Stimulated activated naive CD4-positive, alpha-beta T cell (primary cell): Measurements from ENCODE around the gene KLC4.
"Not testable (repeated sequence)": the region's sequence is repeated elsewhere in the genome, so short reads cannot be mapped to it uniquely, and the experiment has no call there.

ENCODE experiments used
- DNase-seq, 6 experiments: peaks; one replicate each; lab custom pipeline; 2025; lab: John Stamatoyannopoulos, UW

The KLC4 gene

GRCh38 chr6:43093436-43094289 lies 34.2 kb downstream of the KLC4 start:
- DNase-seq: no peak

- no peak for DNase-seq
These were observed 36.5 kb downstream of the KLC4 start for GRCh38 chr6:43095939-43096338.

GRCh38 chr6:43096451-43097097 lies 37.1 kb downstream of the KLC4 start:
- no peak for DNase-seq

DNA sequence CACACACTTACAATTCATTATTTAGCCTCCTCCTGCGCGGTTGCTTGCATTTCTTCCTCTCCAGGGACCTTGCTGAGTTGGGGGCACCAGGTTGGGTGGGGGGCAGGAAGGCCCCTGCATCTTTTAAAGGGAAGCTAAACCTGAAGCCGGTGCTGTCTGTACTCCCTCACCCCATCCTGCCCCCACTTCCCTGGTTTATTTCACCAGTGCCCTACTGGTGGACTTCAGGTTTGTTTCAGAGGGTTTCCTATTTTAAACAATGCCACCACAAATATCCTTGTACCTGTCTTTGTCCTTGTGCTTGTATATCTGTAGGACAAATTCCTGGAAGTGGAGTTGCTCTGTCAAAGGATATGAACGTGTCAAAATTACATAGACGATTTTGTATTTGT lies 37.7 kb downstream of the KLC4 start:
- DNase-seq: no peak

GRCh38 chr6:43097502-43097901 lies 38.1 kb downstream of the KLC4 start:
- no peak for DNase-seq

- no peak for DNase-seq
These were observed 42.1 kb downstream of the KLC4 start for GRCh38 chr6:43101497-43101896.

DNA sequence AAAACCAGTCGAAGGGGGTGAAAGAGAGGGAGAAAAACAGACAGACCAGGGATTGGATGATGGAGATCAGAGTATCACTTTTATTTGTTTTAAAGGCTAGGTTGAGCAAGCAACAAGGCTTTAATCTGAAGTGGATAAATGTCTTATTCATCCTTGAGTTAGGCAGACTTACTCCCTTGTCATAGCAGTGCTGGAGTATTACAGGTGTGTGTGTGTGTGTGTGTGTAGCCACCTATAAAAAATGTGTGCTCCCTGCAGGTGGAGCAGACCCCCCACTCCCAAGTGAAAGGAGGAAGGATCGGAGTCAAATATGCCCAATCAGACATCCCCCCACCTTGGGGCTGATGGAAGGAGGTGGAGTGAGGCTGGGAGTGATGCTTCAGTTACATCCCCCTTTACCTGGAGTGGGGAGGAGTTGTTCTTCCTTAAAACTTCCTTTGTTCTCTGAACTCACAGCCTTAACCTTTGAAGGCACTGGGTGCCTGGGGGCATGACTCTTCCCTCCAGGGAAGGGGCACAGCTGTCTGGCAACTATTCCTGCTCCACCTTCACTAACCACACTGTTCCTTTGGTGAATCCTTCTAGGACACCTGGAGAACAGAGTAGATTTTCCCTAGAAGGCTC lies 43.9 kb downstream of the KLC4 start:
- DNase-seq: no peak

DNA sequence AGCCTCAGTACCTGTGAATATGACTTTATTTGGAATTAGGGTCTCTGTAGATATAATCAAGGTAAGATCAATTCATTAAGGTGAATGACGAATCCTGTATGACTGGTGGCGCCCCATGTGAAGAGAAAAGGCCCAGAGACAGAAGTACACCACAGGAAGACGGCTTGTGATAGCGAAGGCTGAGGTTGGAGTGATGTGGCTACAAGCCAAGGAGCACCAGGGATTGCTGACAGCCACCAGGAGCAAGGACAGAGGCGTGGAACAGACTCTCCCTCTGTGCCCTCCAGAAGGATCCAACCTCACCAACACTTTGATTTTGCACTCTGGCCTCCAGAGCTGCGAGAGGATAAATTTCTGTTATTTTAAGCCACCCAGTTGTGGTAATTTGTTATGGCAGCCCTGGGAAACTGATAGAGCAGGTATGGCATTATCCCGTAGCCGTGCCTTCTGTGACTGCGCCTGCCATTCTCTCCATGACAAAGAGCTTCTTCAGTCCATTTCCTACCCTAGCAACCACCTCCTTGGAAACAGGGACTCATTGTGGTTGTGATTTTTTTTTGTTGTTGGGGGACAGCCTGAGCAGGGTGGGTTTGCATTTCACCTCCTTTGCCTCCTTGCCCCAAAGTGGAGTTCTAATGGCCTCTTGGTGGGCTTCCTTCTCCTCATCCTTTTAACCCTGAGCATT lies 46.2 kb downstream of the KLC4 start:
- no peak for DNase-seq

DNA sequence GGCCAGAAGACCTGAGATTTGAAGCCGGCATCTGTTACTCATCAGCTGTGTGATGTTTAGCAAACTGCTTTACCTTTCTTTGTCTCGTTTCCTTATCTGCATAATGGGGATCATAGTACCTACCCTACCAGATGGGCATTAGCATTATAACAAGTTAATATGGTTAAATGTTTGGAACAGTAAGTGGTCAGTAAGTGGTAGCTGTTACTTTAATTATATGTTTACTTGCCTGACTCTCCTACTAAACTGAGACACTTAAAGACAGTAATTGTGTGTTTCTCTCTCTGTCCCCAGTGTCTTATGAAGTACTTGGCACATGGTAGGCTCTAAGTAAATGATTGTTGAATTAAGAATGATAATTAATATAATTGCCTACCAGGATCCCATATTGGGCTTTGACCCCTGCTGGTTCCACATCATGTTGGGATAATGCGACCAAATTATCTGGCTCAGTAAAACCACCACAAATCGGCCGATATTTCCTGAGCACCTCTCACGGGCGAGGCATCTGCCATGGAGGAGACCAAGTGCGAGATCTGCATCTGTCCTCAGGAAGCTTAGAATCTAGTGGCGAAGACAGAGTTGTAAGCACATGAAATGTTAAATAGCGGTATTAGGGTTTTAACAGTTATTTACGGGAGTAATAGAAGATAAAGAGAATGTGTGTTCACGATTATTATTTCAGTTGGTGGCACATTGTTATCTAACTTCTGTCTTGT lies 48.1 kb downstream of the KLC4 start:
- no peak for DNase-seq

DNA sequence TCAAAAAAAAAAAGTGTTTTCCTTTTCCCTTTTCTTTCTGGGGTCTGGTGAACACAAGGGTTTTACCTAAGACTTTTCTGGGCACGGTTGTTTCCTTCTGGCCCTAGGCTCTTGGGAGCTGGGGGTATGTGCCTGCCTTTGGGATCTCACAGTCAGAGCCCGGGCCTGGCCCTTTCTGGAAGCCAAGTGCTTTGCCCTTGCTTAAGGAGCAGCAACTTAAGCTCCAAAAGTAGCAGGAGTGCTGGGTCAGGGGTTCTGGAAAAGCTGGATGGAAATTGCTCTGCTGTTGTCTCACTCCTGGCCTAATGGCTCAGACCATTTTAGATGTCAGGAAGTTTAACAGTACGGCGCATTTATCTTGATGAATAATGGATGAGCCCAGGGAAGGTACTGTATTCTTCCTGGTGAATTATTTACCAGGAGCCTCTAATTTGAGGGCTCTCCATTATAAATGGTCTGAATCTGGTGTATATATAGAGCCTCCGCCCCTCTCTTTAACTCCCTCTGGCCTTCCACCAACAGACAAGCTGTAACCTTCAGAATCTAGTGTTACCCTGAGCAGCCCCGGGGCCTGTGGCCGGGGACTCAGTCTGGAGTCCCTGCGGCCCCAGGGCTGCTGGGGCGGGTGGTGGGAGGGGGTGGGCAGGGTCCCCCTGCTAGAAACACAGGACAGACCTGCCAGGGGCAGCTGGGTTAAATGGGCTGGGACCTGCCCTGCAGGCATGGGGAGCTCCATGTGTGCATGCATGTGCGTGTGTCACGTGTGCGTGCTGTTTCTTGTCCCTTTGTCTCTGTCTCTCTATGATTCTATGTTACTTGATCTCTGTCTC lies 54.2 kb downstream of the KLC4 start:
- no peak for DNase-seq

DNA sequence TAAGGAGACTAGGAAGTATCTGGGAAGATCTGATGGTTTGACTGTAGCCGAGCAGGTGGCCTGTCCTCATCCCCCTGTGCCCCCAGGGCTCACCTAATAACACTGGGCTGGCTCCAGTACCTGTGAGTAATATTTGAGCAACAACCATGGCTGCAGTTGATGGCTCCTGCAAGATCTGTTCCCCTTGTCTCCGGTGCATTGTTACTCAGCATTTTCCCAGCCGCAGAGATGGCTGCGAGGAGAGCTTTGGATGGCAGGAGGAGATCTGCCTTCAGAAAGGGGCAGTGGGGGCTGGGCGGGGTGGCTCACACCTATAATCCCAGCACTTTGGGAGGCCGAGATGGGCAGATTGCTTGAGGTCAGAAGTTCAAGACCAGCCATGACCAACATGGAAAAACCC lies 55.9 kb downstream of the KLC4 start:
- DNase-seq: no peak

- DNase-seq: not testable (repeated sequence)
These were observed 58.0 kb downstream of the KLC4 start for GRCh38 chr6:43117466-43117865.

DNA sequence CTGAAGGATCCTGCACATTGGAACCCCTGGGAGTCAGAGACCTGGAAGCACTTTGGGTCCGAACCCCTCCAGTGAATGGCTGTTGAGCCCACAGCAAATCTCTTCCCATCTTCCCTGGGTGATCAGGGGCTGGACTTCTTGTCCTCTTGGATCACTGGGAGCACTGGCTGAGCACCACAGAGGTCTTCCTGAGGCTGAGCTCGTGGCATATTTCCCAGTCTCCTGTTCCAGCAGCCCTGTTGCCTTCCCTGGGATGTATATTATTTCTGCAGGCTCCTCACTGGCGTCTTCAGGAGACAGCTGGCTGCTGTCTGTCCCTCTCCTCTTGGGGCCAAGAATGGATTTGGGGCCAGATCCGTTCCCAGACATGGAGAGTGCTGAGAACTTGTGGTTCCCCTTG lies 60.1 kb downstream of the KLC4 start:
- no peak for DNase-seq

DNA sequence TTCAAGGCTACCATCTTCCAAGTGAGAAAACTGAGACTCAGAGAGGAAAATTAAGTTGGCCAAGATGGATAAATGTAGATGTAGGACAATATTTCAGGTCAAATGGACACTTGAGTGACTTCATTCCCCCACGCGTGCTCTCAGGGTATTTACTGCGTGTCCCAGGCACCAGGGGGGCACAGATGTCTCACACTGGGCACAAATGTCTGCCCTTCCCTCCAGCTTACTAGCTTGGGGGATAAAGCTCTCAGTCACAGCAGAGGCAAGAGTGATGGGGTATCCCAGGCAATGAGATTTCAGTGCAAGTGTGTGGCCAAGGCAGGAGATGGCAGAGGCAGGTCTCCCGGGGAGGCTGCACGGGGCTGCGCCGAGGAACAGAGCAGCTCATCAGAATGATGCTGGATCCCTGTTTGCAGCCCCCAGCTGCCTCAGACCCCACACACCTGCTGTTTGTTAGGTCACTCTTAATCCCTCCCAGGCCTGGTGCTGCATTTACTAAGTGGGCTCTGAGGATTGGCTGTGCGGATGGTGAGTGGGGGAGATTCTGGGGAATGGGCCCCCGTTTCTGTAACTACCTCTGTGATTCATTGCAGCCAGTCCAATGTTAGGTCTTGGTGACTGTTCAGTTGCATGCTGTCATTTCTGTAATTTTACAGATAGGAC lies 60.8 kb downstream of the KLC4 start:
- DNase-seq: no peak

GRCh38 chr6:43120944-43121913 lies 61.8 kb downstream of the KLC4 start:
- no peak for DNase-seq

DNA sequence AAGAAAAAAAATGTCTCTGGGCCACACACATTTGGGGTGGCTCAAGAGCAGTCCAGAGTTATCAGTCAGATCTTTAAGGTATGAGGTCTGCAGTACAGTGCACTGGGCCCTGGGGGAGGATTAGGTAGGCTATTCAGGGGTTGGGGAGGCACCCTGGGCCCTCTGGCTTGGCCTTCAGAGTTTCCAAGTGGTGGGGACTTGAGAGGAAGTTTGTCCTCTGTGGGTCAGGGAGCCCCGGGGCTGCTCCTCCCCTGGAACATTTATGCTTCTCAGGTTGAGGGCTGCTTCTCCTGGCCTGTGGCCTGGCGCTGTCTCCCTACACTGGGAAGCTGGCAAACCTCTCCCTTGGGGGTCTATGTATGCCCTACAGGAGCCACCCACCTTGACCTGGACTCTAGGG lies 62.7 kb downstream of the KLC4 start:
- no peak for DNase-seq

DNA sequence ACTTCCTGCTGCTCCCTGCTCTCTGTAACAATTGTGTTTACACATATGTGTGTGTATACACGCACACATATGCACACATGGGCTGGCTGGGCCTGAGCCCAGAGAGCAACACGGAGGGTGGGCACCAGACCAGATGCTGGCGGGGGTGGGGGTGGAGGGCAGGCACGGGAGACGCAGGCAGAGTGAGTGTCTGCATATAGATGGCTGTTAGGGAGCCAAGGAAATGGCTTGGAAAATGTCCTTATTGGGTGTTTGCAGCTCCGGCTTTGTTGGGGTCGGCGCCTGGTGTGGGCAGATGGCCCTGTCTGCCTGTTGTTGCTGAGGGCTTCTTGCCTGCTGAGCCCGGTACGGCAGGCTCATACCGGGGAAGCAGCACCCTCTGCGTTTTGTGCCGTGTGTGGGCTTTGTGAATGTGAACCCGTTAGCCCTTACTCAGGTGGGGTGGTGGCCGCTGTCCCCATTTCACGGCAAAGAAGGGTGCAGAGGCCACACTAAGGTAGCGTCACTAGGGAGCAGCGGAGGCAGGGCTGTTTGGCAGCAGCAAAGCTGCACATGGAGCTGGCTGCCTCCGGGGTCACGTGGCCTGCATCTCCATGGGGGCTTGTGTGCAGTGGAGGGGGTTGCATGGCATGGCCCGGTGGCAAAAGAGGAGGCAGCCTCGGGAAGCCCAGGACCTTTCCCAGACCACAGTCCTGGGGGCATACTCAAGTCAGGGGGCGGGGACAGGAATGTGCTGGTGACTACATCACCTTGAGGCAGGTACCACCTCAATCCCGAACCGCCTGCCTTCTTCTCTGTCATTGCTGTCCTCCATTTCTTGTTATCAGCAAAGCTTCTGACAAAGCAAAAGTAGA lies 64.3 kb downstream of the KLC4 start:
- DNase-seq: no peak

GRCh38 chr6:43124481-43124880 lies 65.0 kb downstream of the KLC4 start:
- no peak for DNase-seq
